Kidney (tissue), 14 donors: Measurements from ENCODE around the gene TEX11. TPM values are rescaled to one million over a fixed set of nuclear protein-coding genes. Genes with fewer than 3 reads are reported as not detected.

Experiments used
- DNase-seq, 5 donors: peaks; one replicate each; pipeline ENCODE4 v3.0.0-alpha.2; 2013 to 2020
- FAIRE-seq: peaks from 2 replicates; lab custom pipeline; 2012; peaks lifted over from hg19 to GRCh38; lab: Jason Lieb, UNC
- H3K27ac ChIP-seq, 2 donors: one replicate each; pipeline ENCODE4 v1.7.0; 2013; ENCODE audit warnings: low read depth in 2 of 2, low read length in 2 of 2, inconsistent platforms in 1 of 2
- H3K27me3 ChIP-seq: one replicate; pipeline ENCODE4 v1.7.1; 2013; ENCODE audit warnings: low read length, inconsistent platforms; ENCODE audit not compliant: control insufficient read depth, insufficient read depth
- H3K36me3 ChIP-seq, 3 donors: one replicate each; pipeline versions ENCODE4 v1.7.0 to v1.7.1; 2013; ENCODE audit warnings: low read length in 3 of 3, control low read depth in 1 of 3, inconsistent platforms in 1 of 3; ENCODE audit not compliant: insufficient read depth in 3 of 3, control insufficient read depth in 2 of 3
- H3K4me1 ChIP-seq, 3 donors: one replicate each; pipeline versions ENCODE4 v1.7.0 to v1.7.1; 2013; ENCODE audit warnings: low read length in 3 of 3, inconsistent platforms in 1 of 3, low read depth in 1 of 3; ENCODE audit not compliant: control insufficient read depth in 2 of 3, insufficient read depth in 2 of 3
- H3K4me3 ChIP-seq, 3 donors: one replicate each; pipeline versions ENCODE4 v1.7.0 to v1.8.1; 2013; ENCODE audit warnings: low read length in 3 of 3, control low read depth in 1 of 3, inconsistent platforms in 1 of 3
- H3K9ac ChIP-seq, 3 donors: one replicate each; pipeline versions ENCODE4 v1.7.0 to v1.7.1; 2013; ENCODE audit warnings: low read length in 3 of 3, control low read depth in 1 of 3, inconsistent platforms in 1 of 3
- H3K9me3 ChIP-seq, 3 donors: one replicate each; pipeline versions ENCODE4 v1.7.0 to v1.7.1; 2013; ENCODE audit warnings: low read length in 3 of 3, control low read depth in 1 of 3, inconsistent platforms in 1 of 3; ENCODE audit not compliant: control insufficient read depth in 2 of 3, insufficient read depth in 1 of 3
- intact Hi-C: fragments of 100-400 bp; cut with DNase I; formaldehyde crosslinking; loops from one replicate; pipeline ENCODE4 v1.11.1; 2022
- polyA plus RNA-seq: library from polyadenylated mRNA; stranded (reverse); fragments of 350-450 nt; fragmentation: Illumina TruSeq; extraction: RNeasy Lipid Tissue Mini Kit (QIAGEN cat#74804); gene quantifications from one replicate; pipeline ENCODE4 v1.2.3, GENCODE V29; 2014; ENCODE audit warnings: low read depth, low replicate concordance; ENCODE audit not compliant: insufficient read depth
- total RNA-seq: library from RNA; stranded (reverse); fragmentation: NEBNext Ultra II Directional; extraction: Animal tissue kit (Norgen Biotek cat#: 25700); gene quantifications from one replicate; pipeline ENCODE4 v1.2.1, GENCODE V29; 2021
- TF ChIP-seq, protein P1 (sequence below): IDR thresholded peaks from 3 replicates; pipeline ENCODE4 v1.5.1; 2012; ENCODE audit warnings: mild to moderate bottlenecking, moderate library complexity, borderline replicate concordance; ENCODE audit not compliant: insufficient read depth; ENCODE audit errors: extremely low read depth
- donor health status: control.
- donor health status: control.
- donor health status: control.
- donor health status: control.
- donor health status: control.
- donor health status: DM: yes; HTN: yes; CAD: no.
- donor health status: Normal renal cell carcinoma (clear cell type).

TEX11 gene
- total and polyA plus RNA-seq, 2 donors from 2014 or later: 0.28 TPM; not detected in 1

DNA sequence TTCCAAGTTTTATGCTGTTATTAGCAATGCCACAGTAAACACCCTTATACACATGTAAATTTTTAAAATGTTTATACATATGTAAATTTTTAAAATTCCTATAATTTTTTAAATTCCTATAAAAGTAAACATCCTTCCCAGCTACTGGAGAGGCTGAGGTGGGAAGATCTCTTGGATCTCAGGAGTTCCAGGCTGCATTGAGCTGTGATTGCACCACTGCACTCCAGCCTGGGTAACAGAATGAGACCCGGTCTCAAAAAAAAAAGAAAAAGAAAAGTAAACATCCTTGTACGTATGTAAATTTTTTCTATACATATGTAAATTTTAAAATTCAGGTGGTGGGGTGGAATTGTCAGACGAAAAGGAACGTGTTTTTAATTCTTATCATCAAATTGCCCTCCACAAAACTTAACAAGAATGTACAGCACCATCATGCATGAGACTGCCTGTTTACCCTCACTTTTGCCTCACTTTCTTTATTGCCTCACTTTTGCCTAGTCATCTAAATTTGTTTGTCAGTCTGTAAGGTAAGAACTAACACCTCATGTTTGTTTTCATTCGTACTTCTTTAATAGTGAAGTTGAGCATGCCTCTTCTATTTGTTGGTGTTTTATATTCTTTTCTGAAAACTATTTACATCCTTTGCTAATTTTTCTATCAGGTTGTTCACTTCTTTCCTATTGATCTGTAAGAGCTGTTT is 14.4 kb upstream of the TEX11 start:
- Histone ChIP-seq H3K9ac (no peak overlapping the region), H3K27me3 (no peaks in the 10 kb centered on the region), H3K4me1 (no peaks in the 10 kb centered on the region), H3K4me3 (no peak overlapping the region), H3K27ac (no peak overlapping the region), H3K9me3 (no peaks in the 10 kb centered on the region), H3K36me3 (no peaks in the 10 kb centered on the region)
- FAIRE-seq (no peak), DNase-seq (no peak)
- TF ChIP-seq, protein P1, sequence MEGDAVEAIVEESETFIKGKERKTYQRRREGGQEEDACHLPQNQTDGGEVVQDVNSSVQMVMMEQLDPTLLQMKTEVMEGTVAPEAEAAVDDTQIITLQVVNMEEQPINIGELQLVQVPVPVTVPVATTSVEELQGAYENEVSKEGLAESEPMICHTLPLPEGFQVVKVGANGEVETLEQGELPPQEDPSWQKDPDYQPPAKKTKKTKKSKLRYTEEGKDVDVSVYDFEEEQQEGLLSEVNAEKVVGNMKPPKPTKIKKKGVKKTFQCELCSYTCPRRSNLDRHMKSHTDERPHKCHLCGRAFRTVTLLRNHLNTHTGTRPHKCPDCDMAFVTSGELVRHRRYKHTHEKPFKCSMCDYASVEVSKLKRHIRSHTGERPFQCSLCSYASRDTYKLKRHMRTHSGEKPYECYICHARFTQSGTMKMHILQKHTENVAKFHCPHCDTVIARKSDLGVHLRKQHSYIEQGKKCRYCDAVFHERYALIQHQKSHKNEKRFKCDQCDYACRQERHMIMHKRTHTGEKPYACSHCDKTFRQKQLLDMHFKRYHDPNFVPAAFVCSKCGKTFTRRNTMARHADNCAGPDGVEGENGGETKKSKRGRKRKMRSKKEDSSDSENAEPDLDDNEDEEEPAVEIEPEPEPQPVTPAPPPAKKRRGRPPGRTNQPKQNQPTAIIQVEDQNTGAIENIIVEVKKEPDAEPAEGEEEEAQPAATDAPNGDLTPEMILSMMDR: no peak
- intact Hi-C loops: no loop called here

DNA sequence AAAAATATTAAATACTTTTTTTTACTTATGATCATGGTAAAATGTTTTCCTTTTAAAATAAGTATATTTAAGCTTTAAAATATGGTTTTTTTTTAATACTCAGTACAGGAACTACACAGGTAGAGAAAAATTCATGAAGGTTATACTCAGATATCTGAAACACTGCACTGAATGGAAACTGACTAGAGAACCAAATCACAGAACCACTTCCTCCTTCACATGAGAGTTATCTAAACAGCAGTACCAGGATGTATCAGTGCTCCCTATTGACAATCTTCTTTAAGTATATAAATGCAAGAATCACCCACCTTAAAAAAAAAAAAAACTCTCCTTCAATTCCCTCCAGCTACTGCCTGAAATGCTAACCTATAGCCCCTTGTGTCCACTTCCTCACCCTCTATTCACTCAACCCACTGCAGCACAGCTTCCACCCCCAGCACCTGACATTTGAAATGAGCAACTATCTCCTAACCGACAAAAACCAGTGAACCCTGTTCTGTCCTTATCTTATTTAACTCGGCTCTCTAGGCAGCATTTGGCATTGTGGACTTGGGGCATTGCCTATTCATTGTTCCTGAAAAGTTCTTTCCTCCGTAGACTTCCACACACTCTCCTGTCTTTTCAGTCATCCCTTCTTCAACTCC is 13.3 kb upstream of the TEX11 start:
- Histone ChIP-seq H3K36me3 (no peaks in the 10 kb centered on the region), H3K27ac (no peak overlapping the region), H3K4me1 (no peaks in the 10 kb centered on the region), H3K9me3 (no peaks in the 10 kb centered on the region), H3K4me3 (no peak overlapping the region), H3K27me3 (no peaks in the 10 kb centered on the region), H3K9ac (no peak overlapping the region)
- DNase-seq (no peak), FAIRE-seq (peak; percentile 94)
- intact Hi-C loops: no loop called here
- TF ChIP-seq, protein P1: no peak

DNA sequence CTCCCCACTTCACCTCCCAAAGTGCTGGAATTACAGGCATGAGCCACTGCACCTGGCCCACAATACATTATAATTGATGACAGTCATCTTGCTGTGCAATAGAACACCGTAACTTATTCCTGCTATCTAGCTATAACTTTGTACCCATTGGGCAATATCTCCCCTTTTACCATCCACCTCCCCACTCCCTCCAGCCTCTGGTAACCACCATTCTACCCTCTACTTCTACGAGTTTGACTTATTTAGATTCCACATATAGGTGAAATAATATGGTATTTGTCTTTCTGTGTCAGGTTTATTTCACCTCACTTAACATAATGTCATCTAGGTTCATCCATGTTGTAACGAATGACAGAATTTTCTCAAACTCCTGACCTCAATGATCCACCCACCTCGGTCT is 8.2 kb upstream of the TEX11 start:
- DNase-seq: no peak
- FAIRE-seq: no peak
- Histone ChIP-seq H3K4me3 (no peak overlapping the region), H3K27ac (no peak overlapping the region), H3K4me1 (no peaks in the 10 kb centered on the region), H3K9me3 (no peaks in the 10 kb centered on the region), H3K36me3 (no peaks in the 10 kb centered on the region), H3K9ac (no peak overlapping the region), H3K27me3 (no peaks in the 10 kb centered on the region)
- TF ChIP-seq, protein P1: no peak
- intact Hi-C loops: no loop called here
